Sigmoid colon (tissue), 4 donors: Measurements from ENCODE around the gene ECHS1.

Experiments used
- CTCF ChIP-seq, 4 experiments: fragments of 450-650 bp in 3 of 4; fragments of 200-600 bp in 1 of 4; IDR thresholded peaks; one replicate each; pipeline ENCODE4 v1.5.1; 2016 to 2019; ENCODE audit warnings: antibody characterized with exemption in 4 of 4, mild to moderate bottlenecking in 3 of 4, moderate library complexity in 2 of 4
- POLR2AphosphoS5 ChIP-seq, 4 donors: sonication (generic); formaldehyde crosslinking; IDR thresholded peaks; one replicate each; pipeline ENCODE4 v1.6.1; 2017; ENCODE audit warnings: antibody characterized with exemption in 4 of 4

- TF ChIP-seq CTCF (IDR thresholded peaks at IDR 0.05) (no peak), POLR2AphosphoS5 (IDR thresholded peaks at IDR 0.05) (no peak)
Observed at GRCh38 chr10:133405844-133406527, 32.8 kb upstream of the ECHS1 start.
